Gastrocnemius medialis (tissue), 4 donors: ENCODE measurements around the gene SHROOM3. TPM values are rescaled to one million over a fixed set of nuclear protein-coding genes. Genes with fewer than 3 reads are reported as not detected.

Experiments used
- ATAC-seq, 2 donors: fragments of 150-250 bp; one replicate each; pipeline ENCODE4 v1.9.1; 2016
- DNase-seq, 2 donors: peaks; one replicate each; pipeline ENCODE4 v3.0.0-alpha.2; 2019
- H3K27ac ChIP-seq, 4 donors: fragments of 200-600 bp; sonication (generic); 1 replicate in 1 of 4; 2 replicates in 3 of 4; pipeline ENCODE4 v1.5.1; 2016 to 2018; ENCODE audit warnings: mild to moderate bottlenecking in 2 of 4, moderate library complexity in 1 of 4
- H3K27me3 ChIP-seq, 3 donors: fragments of 200-600 bp; sonication (generic) in 2 of 3; 1 replicate in 1 of 3; 2 replicates in 2 of 3; pipeline versions ENCODE4 v1.5.1 to v1.6.0; 2016 to 2019; ENCODE audit warnings: mild to moderate bottlenecking in 1 of 3, moderate library complexity in 1 of 3
- H3K36me3 ChIP-seq, 2 donors: fragments of 200-600 bp; sonication (generic) in 1 of 2; one replicate each; pipeline ENCODE4 v1.5.1; 2017 to 2018
- H3K4me1 ChIP-seq, 2 donors: fragments of 200-600 bp; sonication (generic) in 1 of 2; one replicate each; pipeline ENCODE4 v1.5.1; 2016 to 2017; ENCODE audit warnings: mild to moderate bottlenecking in 2 of 2
- H3K4me3 ChIP-seq, 4 donors: fragments of 200-600 bp; sonication (generic) in 3 of 4; 1 replicate in 1 of 4; 2 replicates in 3 of 4; pipeline ENCODE4 v1.5.1; 2016 to 2019; ENCODE audit warnings: mild to moderate bottlenecking in 2 of 4
- H3K9me3 ChIP-seq, 3 donors: fragments of 200-600 bp; sonication (generic) in 2 of 3; 1 replicate in 1 of 3; 2 replicates in 2 of 3; pipeline ENCODE4 v1.5.1; 2016 to 2019
- POLR2A ChIP-seq, 2 donors: fragments of 450-650 bp; IDR thresholded peaks; one replicate each; pipeline ENCODE4 v1.6.1; 2017; ENCODE audit warnings: antibody characterized with exemption in 2 of 2, mild to moderate bottlenecking in 2 of 2, moderate library complexity in 2 of 2
- in situ Hi-C, 4 donors: fragments of 200-750 bp; cut with MboI; loops; one replicate each; pipeline versions ENCODE4 v1.15.0 to v1.8.0; 2017; ENCODE audit warnings: low sequenced_read_pairs in 4 of 4
- intact Hi-C: fragments of 100-400 bp; cut with DNase I; formaldehyde crosslinking; loops from one replicate; pipeline ENCODE4 v1.15.1; 2023; ENCODE audit warnings: low total_unique reads
- total RNA-seq, 4 donors: library from RNA; depleted of rRNA; stranded (reverse); fragments of >200 nt; gene quantifications; one replicate each; pipeline versions ENCODE4 v1.1.0 to v1.2.3, GENCODE V29; 2016
- TF ChIP-seq, protein P1 (sequence below), 5 experiments: fragments of 450-650 bp in 3 of 5; fragments of 200-600 bp in 2 of 5; sonication (generic) in 2 of 5; IDR thresholded peaks in 4 of 5; conservative IDR thresholded peaks in 1 of 5; 1 replicate in 4 of 5; 2 replicates in 1 of 5; pipeline ENCODE4 v1.5.1; 2016 to 2019; ENCODE audit warnings: antibody characterized with exemption in 5 of 5, mild to moderate bottlenecking in 3 of 5, moderate library complexity in 3 of 5

Gene SHROOM3
- total RNA-seq, 4 donors from 2014 or later, result 0.20 to 1.7 (median 0.98) TPM

- H3K4me1 ChIP-seq, result no peaks in the 10 kb centered on the region
These were observed 206.7 kb downstream of the SHROOM3 start for GRCh38 chr4:76641758-76642157.

GRCh38 chr4:76644831-76645485 is 209.9 kb downstream of the SHROOM3 start:
- intact Hi-C loops, result no loop called here
- Histone ChIP-seq H3K36me3 (no peaks in the 10 kb centered on the region), H3K27ac (no peak overlapping the region), H3K4me3 (no peak overlapping the region), H3K4me1 (no peaks in the 10 kb centered on the region), H3K9me3 (no peaks in the 10 kb centered on the region), H3K27me3 (no peaks in the 10 kb centered on the region)
- DNase-seq (no peak), ATAC-seq (no peak)
- in situ Hi-C loops, result no loop called here
- no peak for TF ChIP-seq POLR2A (IDR thresholded peaks at IDR 0.05)
- TF ChIP-seq, protein P1, sequence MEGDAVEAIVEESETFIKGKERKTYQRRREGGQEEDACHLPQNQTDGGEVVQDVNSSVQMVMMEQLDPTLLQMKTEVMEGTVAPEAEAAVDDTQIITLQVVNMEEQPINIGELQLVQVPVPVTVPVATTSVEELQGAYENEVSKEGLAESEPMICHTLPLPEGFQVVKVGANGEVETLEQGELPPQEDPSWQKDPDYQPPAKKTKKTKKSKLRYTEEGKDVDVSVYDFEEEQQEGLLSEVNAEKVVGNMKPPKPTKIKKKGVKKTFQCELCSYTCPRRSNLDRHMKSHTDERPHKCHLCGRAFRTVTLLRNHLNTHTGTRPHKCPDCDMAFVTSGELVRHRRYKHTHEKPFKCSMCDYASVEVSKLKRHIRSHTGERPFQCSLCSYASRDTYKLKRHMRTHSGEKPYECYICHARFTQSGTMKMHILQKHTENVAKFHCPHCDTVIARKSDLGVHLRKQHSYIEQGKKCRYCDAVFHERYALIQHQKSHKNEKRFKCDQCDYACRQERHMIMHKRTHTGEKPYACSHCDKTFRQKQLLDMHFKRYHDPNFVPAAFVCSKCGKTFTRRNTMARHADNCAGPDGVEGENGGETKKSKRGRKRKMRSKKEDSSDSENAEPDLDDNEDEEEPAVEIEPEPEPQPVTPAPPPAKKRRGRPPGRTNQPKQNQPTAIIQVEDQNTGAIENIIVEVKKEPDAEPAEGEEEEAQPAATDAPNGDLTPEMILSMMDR (IDR thresholded peaks at IDR 0.05 in 4 of 5, conservative IDR thresholded peaks at IDR 0.05 in 1 of 5), result no peak

More at GRCh38 chr4:76641758-76642157, 206.7 kb downstream of the SHROOM3 start:
- ATAC-seq (no peak), DNase-seq (no peak)
- in situ Hi-C loops (no loop called here), intact Hi-C loops (no loop called here)
- Histone ChIP-seq H3K4me3 (no peak overlapping the region), H3K27ac (no peak overlapping the region), H3K27me3 (no peaks in the 10 kb centered on the region), H3K36me3 (no peaks in the 10 kb centered on the region), H3K9me3 (no peaks in the 10 kb centered on the region)
- TF ChIP-seq POLR2A (IDR thresholded peaks at IDR 0.05), result no peak
- TF ChIP-seq, protein P1 (IDR thresholded peaks at IDR 0.05 in 4 of 5, conservative IDR thresholded peaks at IDR 0.05 in 1 of 5), result no peak

DNA sequence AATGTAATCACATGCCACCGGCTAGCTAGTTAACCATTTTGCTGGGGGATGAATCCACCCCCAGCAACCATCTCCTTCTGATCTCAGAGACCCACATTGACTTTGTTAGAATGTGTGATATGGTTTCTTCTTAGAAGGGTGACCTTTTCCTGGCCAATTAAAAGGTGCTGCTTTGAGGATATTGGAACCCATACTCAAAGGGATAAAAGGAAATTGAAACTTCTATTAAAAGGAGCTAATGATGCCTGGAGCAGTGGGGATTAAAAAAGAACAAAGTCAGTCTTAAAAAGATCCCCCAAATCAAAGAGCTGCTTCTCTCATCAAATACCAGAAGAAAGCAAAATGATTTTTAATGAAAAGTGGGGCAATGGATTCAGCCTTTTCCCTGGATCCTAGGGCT is 214.1 kb downstream of the SHROOM3 start:
- in situ Hi-C loops, result no loop called here
- Histone ChIP-seq H3K9me3 (no peaks in the 10 kb centered on the region), H3K27me3 (no peaks in the 10 kb centered on the region), H3K36me3 (no peaks in the 10 kb centered on the region), H3K27ac (no peak overlapping the region), H3K4me1 (no peaks in the 10 kb centered on the region), H3K4me3 (no peak overlapping the region)
- ATAC-seq, result no peak
- DNase-seq, result no peak
- intact Hi-C loops, result no loop called here
- TF ChIP-seq, protein P1 (IDR thresholded peaks at IDR 0.05 in 4 of 5, conservative IDR thresholded peaks at IDR 0.05 in 1 of 5), result no peak
- TF ChIP-seq POLR2A (IDR thresholded peaks at IDR 0.05), result no peak

- no peaks in the 10 kb centered on the region for H3K36me3 ChIP-seq
- no peak overlapping the region for H3K27ac ChIP-seq
- no peak for ATAC-seq
- H3K27me3 ChIP-seq, result no peaks in the 10 kb centered on the region
- in situ Hi-C loops, result no loop called here
- TF ChIP-seq POLR2A (IDR thresholded peaks at IDR 0.05), result no peak
- TF ChIP-seq, protein P1 (IDR thresholded peaks at IDR 0.05 in 4 of 5, conservative IDR thresholded peaks at IDR 0.05 in 1 of 5), result no peak
- H3K4me1 ChIP-seq, result no peaks in the 10 kb centered on the region
- H3K4me3 ChIP-seq, result no peak overlapping the region
- H3K9me3 ChIP-seq, result no peaks in the 10 kb centered on the region
- intact Hi-C loops, result no loop called here
- no peak for DNase-seq
These were observed 216.6 kb downstream of the SHROOM3 start for GRCh38 chr4:76651616-76652015.

- TF ChIP-seq, protein P1 (IDR thresholded peaks at IDR 0.05 in 4 of 5, conservative IDR thresholded peaks at IDR 0.05 in 1 of 5), result no peak
- TF ChIP-seq POLR2A (IDR thresholded peaks at IDR 0.05), result no peak
- in situ Hi-C loops, result no loop called here
- ATAC-seq (no peak), DNase-seq (no peak)
- H3K36me3 ChIP-seq, result no peaks in the 10 kb centered on the region
- no peaks in the 10 kb centered on the region for H3K4me1 ChIP-seq
- intact Hi-C loops, result no loop called here
- H3K9me3 ChIP-seq, result no peaks in the 10 kb centered on the region
- no peak overlapping the region for H3K27ac ChIP-seq
- H3K27me3 ChIP-seq, result no peaks in the 10 kb centered on the region
- H3K4me3 ChIP-seq, result no peak overlapping the region
These were observed 217.4 kb downstream of the SHROOM3 start for GRCh38 chr4:76652389-76652788.
